ENCODE measurements around the gene KRTAP2-4. TPM values are rescaled to one million over a fixed set of nuclear protein-coding genes. Genes with fewer than 3 reads are reported as not detected.
"Not testable (repeated sequence)": the region's sequence is repeated elsewhere in the genome, so short reads cannot be mapped to it uniquely, and the experiment has no call there.

KRTAP2-4 gene
- total and polyA plus RNA-seq, 9 donors: not detected

DNA sequence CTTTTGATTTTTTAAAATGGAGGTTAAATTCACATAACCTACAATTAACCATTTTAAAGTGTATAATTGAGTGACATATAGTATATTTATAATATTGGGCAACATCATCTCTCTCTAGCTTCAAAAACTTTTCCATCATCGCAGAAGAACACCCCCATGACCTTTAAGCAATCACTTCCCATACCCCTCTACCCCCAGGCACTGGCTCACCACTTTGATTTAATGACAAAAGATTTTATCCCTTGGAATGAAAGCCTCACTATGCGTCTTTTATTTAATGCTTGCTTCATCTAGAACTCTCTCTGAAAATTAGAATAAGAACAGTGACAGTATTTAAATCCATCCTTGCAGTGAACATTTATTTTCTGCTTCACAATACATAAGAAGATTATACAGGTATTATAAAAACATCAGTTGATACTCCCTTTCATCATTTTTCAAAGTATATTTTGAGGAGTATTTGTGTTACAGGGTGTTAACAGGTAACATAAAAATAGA lies 27.8 kb downstream of the KRTAP2-4 start:
- Histone ChIP-seq H3K27ac (ENCODE audit: low read length) (no peak overlapping the region), H3K9me3 (replicated peaks; ENCODE audit: control insufficient read depth, low read depth, low read length) (no peaks in the 10 kb centered on the region), H3K4me1 (ENCODE audit: control insufficient read depth, insufficient read depth, low read length) (no peaks in the 10 kb centered on the region), H3K36me3 (ENCODE audit: control insufficient read depth, insufficient read depth, low read length) (no peaks in the 10 kb centered on the region), H3K27me3 (ENCODE audit: control insufficient read depth, insufficient read depth, low read length) (no peaks in the 10 kb centered on the region), H3K4me3 (ENCODE audit: low read length) (no peak overlapping the region)
- no CpG with 5 or more reads among the region's 2 CpGs for WGBS (ENCODE audit: insufficient coverage)
- DNase-seq: no peak

DNA sequence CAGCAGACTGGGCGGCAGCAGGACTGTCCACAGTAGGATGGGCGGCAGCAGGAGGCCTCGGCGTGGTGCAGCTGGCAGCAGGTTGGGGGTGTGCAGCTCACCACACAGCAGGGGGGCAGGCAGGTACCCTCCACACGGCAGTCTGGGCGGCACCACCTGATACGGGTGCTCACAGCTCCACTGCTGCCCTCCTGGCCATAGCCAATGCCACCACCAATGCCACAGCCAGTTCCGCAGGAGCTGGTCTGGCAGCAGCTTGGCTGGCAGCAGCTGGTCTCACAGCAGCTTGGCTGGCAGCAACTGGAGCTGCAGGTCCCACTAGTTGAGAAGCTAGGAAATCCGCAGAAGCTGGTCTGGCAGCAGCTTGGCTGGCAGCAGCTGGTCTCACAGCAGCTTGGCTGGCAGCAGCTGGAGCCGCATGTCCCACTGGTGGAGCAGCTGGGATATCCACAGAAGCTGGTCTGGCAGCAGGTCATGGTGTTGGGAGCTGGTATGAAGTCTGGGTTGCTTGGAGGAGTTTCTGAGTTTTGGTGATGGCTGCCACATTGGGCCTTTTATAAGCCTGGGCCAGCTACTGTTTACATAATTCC lies 31.2 kb downstream of the KRTAP2-4 start, which contains the start of gene KRTAP1-3:
KRTAP1-3 (minus strand) TSS at position 529 of the 590 bp plus-strand sequence; CDS start at position 476, 53 bp downstream.
- H3K4me3 ChIP-seq (ENCODE audit: low read length); H3K4me1 ChIP-seq (ENCODE audit: control insufficient read depth, insufficient read depth, low read length); H3K36me3 ChIP-seq (ENCODE audit: control insufficient read depth, insufficient read depth, low read length); H3K27me3 ChIP-seq (ENCODE audit: control insufficient read depth, insufficient read depth, low read length); H3K27ac ChIP-seq (ENCODE audit: low read length); H3K9me3 ChIP-seq (replicated peaks; ENCODE audit: control insufficient read depth, low read depth, low read length): not testable (repeated sequence)
- 83% methylated on average over 6 of the region's 10 CpGs for WGBS (ENCODE audit: insufficient coverage)
- peak; percentile 41 for DNase-seq

DNA sequence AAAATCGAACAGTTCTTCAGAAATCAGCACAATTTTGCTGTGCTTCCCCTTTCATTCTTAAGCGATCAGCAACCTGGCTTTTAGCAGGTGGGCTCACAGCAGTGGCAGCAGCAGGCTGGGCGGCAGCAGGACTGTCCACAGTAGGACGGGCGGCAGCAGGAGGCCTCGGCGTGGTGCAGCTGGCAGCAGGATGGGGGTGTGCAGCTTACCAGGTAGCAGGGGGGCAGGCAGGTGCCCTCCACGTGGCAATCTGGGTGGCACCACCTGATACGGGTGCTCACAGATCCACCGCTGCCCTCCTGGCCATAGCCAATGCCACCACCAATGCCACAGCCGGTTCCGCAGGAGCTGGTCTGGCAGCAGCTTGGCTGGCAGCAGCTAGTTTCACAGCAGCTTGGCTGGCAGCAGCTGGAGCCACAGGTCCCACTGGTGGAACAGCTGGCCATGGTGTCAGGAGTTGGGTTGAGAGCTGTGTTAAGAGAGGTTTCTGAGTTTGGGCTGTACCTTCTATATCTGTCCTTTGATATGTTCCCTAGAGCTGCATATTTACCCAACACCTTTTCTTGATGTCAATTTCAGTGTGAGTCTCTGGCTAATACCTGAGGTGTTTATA lies 35.9 kb downstream of the KRTAP2-4 start, which contains the start of gene KRTAP1-4:
KRTAP1-4 (minus strand) TSS at position 563 of the 613 bp plus-strand sequence; CDS start at position 446, 117 bp downstream.
- H3K9me3 ChIP-seq (replicated peaks; ENCODE audit: control insufficient read depth, low read depth, low read length): no peaks in the 10 kb centered on the region
- WGBS (ENCODE audit: insufficient coverage): 83% methylated on average over 12 of the region's 12 CpGs
- H3K27me3 ChIP-seq (ENCODE audit: control insufficient read depth, insufficient read depth, low read length): no peaks in the 10 kb centered on the region

DNA sequence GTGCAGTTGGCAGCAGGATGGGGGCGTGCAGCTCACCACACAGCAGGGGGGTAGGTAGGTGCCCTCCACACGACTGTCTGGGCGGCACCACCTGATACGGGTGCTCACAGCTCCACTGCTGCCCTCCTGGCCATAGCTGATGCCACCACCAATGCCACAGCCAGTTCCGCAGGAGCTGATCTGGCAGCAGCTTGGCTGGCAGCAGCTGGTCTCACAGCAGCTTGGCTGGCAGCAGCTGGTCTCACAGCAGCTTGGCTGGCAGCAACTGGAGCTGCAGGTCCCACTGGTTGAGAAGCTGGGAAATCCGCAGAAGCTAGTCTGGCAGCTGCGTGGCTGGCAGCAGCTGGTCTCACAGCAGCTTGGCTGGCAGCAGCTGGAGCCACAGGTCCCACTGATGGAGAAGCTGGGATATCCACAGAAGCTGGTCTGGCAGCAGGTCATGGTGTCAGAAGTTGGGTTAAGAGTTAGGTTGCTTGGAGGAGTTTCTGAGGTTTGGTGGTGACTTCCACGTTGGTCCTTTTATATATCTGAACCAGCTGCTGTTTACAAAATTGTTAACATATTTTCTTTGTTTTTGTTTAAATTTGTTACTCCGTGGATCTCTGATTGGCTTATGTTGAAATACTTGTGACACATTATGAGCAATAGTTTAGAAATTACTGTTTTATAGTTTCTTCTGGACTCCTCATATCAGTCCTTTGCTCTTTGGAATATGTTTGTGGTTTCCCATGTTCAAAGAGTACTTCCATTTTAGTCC lies 38.8 kb downstream of the KRTAP2-4 start, which contains the start of gene KRTAP1-5:
KRTAP1-5 (minus strand) TSS at position 494 of the 757 bp plus-strand sequence; CDS start at position 441, 53 bp downstream.
- Histone ChIP-seq H3K36me3 (ENCODE audit: control insufficient read depth, insufficient read depth, low read length) (no peaks in the 10 kb centered on the region), H3K4me1 (ENCODE audit: control insufficient read depth, insufficient read depth, low read length) (no peaks in the 10 kb centered on the region), H3K27ac (ENCODE audit: low read length) (no peak within 1 kb of the TSS), H3K4me3 (ENCODE audit: low read length) (no peak within 1 kb of the TSS), H3K9me3 (replicated peaks; ENCODE audit: control insufficient read depth, low read depth, low read length) (no peaks in the 10 kb centered on the region), H3K27me3 (ENCODE audit: control insufficient read depth, insufficient read depth, low read length) (no peaks in the 10 kb centered on the region)
- 81% methylated on average over 7 of the region's 9 CpGs for WGBS (ENCODE audit: insufficient coverage)
- DNase-seq: peak; percentile 44

More for the DNA sequence above, 35.9 kb downstream of the KRTAP2-4 start, which contains the start of gene KRTAP1-4:
- H3K4me3 ChIP-seq (ENCODE audit: low read length): no peak within 1 kb of the TSS
- no peaks in the 10 kb centered on the region for H3K4me1 ChIP-seq (ENCODE audit: control insufficient read depth, insufficient read depth, low read length)
- no peak within 1 kb of the TSS for H3K27ac ChIP-seq (ENCODE audit: low read length)
- DNase-seq: no peak
- H3K36me3 ChIP-seq (ENCODE audit: control insufficient read depth, insufficient read depth, low read length): no peaks in the 10 kb centered on the region

DNA sequence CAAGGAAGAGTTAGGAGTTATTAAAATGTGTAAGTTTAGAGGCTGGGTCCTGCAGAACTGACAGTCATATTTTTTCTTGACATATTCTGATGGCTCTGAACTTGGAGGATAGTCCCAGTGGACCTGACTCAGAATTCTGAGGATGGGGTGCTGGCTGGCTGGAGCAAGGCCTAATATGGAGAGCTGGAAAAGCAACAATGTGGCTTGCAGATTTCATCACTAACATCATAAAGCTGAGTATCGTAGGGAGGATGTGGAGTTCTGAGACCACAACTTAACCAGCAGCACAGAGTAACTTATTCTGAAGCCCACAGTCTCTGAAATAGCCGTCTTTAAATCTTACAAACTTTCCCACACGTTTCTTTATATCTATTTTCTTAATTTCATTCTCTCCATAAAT lies 41.0 kb downstream of the KRTAP2-4 start:
- no CpG with 5 or more reads among the region's 3 CpGs for WGBS (ENCODE audit: insufficient coverage)
- Histone ChIP-seq H3K27ac (ENCODE audit: low read length) (no peak overlapping the region), H3K4me1 (ENCODE audit: control insufficient read depth, insufficient read depth, low read length) (no peaks in the 10 kb centered on the region), H3K27me3 (ENCODE audit: control insufficient read depth, insufficient read depth, low read length) (no peaks in the 10 kb centered on the region), H3K9me3 (replicated peaks; ENCODE audit: control insufficient read depth, low read depth, low read length) (peaks cover 3% of the 10 kb centered on the region), H3K36me3 (ENCODE audit: control insufficient read depth, insufficient read depth, low read length) (no peaks in the 10 kb centered on the region), H3K4me3 (ENCODE audit: low read length) (no peak overlapping the region)
- DNase-seq: no peak

DNA sequence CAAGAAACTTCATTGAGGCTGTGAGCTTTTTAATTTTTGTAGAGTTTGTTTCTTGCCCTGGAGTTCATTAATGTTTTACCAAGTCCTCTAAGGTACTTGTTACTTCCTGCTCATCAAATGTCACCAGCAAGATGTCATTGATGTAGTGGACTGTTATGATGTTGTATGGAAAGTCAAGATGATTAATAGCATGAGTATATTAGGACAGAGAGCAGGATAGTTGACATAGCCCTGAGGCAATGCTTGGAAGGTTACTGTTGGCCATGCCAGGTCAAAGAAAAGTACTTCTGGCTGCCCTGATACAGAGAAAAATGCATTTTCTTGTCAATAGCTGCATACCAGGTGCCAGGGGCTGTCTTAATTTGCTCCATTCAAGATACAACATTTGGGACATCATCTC lies 45.3 kb downstream of the KRTAP2-4 start:
- Histone ChIP-seq H3K4me1 (ENCODE audit: control insufficient read depth, insufficient read depth, low read length) (no peaks in the 10 kb centered on the region), H3K36me3 (ENCODE audit: control insufficient read depth, insufficient read depth, low read length) (no peaks in the 10 kb centered on the region), H3K9me3 (replicated peaks; ENCODE audit: control insufficient read depth, low read depth, low read length) (peaks cover 3% of the 10 kb centered on the region), H3K27me3 (ENCODE audit: control insufficient read depth, insufficient read depth, low read length) (no peaks in the 10 kb centered on the region), H3K27ac (ENCODE audit: low read length) (no peak overlapping the region), H3K4me3 (ENCODE audit: low read length) (no peak overlapping the region)
- no peak for DNase-seq

DNA sequence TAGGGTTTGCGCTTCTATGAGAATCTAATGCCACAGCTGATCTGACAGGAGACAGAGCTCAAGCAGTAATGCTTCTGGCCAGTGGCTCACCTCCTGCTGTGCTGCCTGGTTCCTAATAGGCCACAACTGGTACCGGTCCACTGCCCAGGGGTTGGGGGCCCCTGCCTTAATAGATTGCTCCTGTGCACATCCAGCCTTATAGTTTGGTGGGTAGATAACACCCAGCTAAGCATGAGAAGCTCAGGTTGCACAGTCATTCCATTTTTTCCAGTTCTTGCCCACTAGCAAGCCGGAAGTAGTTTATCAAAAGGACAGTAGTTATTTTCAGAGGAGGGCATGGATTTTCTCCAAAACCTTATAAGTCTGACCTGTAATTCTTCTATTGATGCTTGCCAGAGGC lies 46.3 kb downstream of the KRTAP2-4 start:
- Histone ChIP-seq H3K9me3 (replicated peaks; ENCODE audit: control insufficient read depth, low read depth, low read length) (peaks cover 3% of the 10 kb centered on the region), H3K27ac (ENCODE audit: low read length) (no peak overlapping the region), H3K4me3 (ENCODE audit: low read length) (no peak overlapping the region), H3K36me3 (ENCODE audit: control insufficient read depth, insufficient read depth, low read length) (no peaks in the 10 kb centered on the region), H3K4me1 (ENCODE audit: control insufficient read depth, insufficient read depth, low read length) (no peaks in the 10 kb centered on the region), H3K27me3 (ENCODE audit: control insufficient read depth, insufficient read depth, low read length) (no peaks in the 10 kb centered on the region)
- WGBS (ENCODE audit: insufficient coverage): 100% methylated on average over 2 of the region's 3 CpGs
- no peak for DNase-seq

DNA sequence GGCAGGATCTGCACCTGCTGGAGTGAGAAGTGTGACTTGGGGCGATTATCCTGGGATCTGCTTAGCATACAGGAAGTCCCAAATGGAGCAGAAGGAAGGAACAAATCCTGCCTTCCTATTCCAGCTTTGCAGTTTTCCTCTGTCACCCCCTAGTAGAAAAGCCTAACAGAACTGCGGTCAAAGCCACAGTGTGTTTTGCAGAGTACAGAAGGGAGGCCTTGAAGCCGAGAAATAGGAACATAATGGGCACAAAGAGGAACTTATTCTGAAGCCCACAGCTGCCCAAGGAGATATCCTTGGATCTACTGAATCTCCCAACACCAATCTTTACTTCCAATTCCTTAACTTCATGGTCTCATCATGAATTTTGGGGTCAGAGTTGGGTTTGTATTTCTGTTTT lies 47.1 kb downstream of the KRTAP2-4 start:
- no peak overlapping the region for H3K27ac ChIP-seq (ENCODE audit: low read length)
- H3K27me3 ChIP-seq (ENCODE audit: control insufficient read depth, insufficient read depth, low read length): no peaks in the 10 kb centered on the region
- H3K9me3 ChIP-seq (replicated peaks; ENCODE audit: control insufficient read depth, low read depth, low read length): peaks cover 3% of the 10 kb centered on the region
- H3K4me3 ChIP-seq (ENCODE audit: low read length): no peak overlapping the region
- 65% methylated on average over 2 of the region's 3 CpGs for WGBS (ENCODE audit: insufficient coverage)
- DNase-seq: no peak
- no peaks in the 10 kb centered on the region for H3K36me3 ChIP-seq (ENCODE audit: control insufficient read depth, insufficient read depth, low read length)
- no peaks in the 10 kb centered on the region for H3K4me1 ChIP-seq (ENCODE audit: control insufficient read depth, insufficient read depth, low read length)

DNA sequence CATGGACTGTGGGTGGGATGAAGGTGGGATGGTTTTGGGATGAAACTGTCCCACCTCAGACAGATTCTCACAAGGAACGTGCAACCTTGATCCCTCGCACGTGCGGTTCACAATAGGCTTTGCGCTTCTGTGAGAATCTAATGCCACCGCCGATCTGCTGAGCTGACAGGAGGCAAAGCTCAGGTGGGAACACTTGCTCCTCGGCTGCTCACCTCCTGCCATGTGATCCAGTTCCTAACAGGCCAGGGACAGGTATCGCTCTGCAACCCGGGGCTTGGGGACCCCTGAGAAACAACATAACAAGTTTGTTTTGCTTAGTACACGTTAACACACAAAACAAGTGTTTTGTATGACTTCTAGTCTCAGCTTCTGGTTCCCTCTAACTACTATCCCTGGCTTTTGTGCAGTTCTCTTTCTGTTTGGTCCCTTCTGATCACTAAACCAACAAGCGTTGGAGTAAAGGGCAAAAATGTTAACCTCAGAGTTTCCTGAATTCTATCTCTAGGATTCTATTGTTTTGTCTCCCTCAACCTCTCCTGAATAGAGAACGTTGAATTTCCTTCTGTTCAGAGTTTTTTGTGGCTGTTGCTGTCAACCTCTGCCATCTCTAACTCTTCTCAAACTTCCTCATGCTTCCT lies 49.0 kb downstream of the KRTAP2-4 start:
- no peak overlapping the region for H3K4me3 ChIP-seq (ENCODE audit: low read length)
- peaks cover 3% of the 10 kb centered on the region for H3K9me3 ChIP-seq (replicated peaks; ENCODE audit: control insufficient read depth, low read depth, low read length)
- H3K4me1 ChIP-seq (ENCODE audit: control insufficient read depth, insufficient read depth, low read length): peaks cover 3% of the 10 kb centered on the region
- no peaks in the 10 kb centered on the region for H3K36me3 ChIP-seq (ENCODE audit: control insufficient read depth, insufficient read depth, low read length)
- H3K27me3 ChIP-seq (ENCODE audit: control insufficient read depth, insufficient read depth, low read length): no peaks in the 10 kb centered on the region
- H3K27ac ChIP-seq (ENCODE audit: low read length): no peak overlapping the region
- 84% methylated on average over 10 of the region's 13 CpGs for WGBS (ENCODE audit: insufficient coverage)
- no peak for DNase-seq

DNA sequence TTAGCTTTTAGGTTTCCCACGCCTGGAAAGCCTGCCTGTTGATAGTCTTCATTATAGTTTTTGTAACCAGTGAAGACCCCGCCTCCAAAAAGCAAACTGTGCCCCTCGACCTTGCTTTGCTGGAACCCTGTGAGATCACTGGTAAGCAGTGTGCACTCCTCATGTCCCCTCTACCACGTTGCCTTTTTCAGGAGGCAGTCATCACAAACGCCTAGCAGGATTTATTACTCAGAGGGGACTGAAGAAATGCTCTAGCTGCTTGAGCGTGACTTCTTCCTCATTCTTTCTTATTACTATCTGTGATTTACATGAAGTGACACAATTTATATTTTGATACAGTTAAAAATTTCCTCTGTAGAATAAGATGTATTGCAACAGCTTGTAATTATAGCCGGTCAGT lies 50.2 kb downstream of the KRTAP2-4 start:
- WGBS (ENCODE audit: insufficient coverage): 68% methylated on average over 3 of the region's 7 CpGs
- Histone ChIP-seq H3K4me3 (ENCODE audit: low read length) (no peak overlapping the region), H3K9me3 (replicated peaks; ENCODE audit: control insufficient read depth, low read depth, low read length) (no peaks in the 10 kb centered on the region), H3K27ac (ENCODE audit: low read length) (no peak overlapping the region), H3K36me3 (ENCODE audit: control insufficient read depth, insufficient read depth, low read length) (no peaks in the 10 kb centered on the region), H3K4me1 (ENCODE audit: control insufficient read depth, insufficient read depth, low read length) (peaks cover 3% of the 10 kb centered on the region), H3K27me3 (ENCODE audit: control insufficient read depth, insufficient read depth, low read length) (no peaks in the 10 kb centered on the region)
- DNase-seq: no peak

All from muscle of leg (tissue), 11 donors.